PC-3 (cell line): ENCODE measurements around the gene DNAJA2.

Experiments
- EZH2 ChIP-seq: fragments of 300-600 bp; sonication (generic); IDR thresholded peaks from one replicate; pipeline ENCODE4 v1.6.1; 2017; ENCODE audit warnings: antibody characterized with exemption, mild to moderate bottlenecking, low read length; ENCODE audit not compliant: unreplicated experiment
- EZH2phosphoT487 ChIP-seq: fragments of 300-600 bp; sonication (generic); IDR thresholded peaks from 2 replicates; pipeline ENCODE4 v1.6.1; 2018; ENCODE audit warnings: mild to moderate bottlenecking, antibody characterized with exemption, low read length, borderline replicate concordance
- TF ChIP-seq, protein P1 (sequence below): fragments of 300-600 bp; sonication (generic); conservative IDR thresholded peaks from 2 replicates; pipeline ENCODE4 v1.5.1; 2017; ENCODE audit warnings: antibody characterized with exemption, low read depth, mild to moderate bottlenecking, low read length

DNA sequence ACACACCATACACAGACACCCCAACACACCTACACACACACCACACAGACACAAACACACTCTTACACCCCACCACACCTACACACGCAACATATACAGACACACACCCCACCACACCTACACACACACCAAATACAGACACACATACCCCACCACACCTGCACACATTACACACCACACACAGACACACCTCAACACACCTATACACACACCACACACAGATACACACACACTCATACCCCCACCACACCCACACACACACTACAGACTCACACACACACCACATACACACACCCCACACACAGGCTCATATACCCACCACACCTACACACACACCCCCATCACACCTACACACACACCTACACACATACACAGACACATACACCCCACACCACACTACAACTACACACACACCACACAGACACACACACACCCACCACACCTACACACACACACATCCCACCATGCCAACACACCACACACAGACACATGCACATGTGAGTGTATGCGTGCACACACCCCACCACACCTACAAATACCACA is 57.9 kb downstream of the DNAJA2 start:
- TF ChIP-seq, protein P1, sequence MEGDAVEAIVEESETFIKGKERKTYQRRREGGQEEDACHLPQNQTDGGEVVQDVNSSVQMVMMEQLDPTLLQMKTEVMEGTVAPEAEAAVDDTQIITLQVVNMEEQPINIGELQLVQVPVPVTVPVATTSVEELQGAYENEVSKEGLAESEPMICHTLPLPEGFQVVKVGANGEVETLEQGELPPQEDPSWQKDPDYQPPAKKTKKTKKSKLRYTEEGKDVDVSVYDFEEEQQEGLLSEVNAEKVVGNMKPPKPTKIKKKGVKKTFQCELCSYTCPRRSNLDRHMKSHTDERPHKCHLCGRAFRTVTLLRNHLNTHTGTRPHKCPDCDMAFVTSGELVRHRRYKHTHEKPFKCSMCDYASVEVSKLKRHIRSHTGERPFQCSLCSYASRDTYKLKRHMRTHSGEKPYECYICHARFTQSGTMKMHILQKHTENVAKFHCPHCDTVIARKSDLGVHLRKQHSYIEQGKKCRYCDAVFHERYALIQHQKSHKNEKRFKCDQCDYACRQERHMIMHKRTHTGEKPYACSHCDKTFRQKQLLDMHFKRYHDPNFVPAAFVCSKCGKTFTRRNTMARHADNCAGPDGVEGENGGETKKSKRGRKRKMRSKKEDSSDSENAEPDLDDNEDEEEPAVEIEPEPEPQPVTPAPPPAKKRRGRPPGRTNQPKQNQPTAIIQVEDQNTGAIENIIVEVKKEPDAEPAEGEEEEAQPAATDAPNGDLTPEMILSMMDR: no peak
- TF ChIP-seq EZH2: no peak
- TF ChIP-seq EZH2phosphoT487: no peak
